HUES48 (cell line): ENCODE measurements around the gene DDX60.

ENCODE experiments used
- H3K27ac ChIP-seq: one replicate; pipeline ENCODE4 v1.7.0; 2013; ENCODE audit warnings: low read depth, low read length, inconsistent platforms
- H3K27me3 ChIP-seq: 2 replicates; pipeline ENCODE4 v1.6.1; 2013; ENCODE audit warnings: mild to moderate bottlenecking, low read length; ENCODE audit not compliant: control insufficient read depth, insufficient read depth
- H3K36me3 ChIP-seq: 2 replicates; pipeline ENCODE4 v1.6.1; 2013; ENCODE audit warnings: low read length; ENCODE audit not compliant: control insufficient read depth, insufficient read depth
- H3K4me1 ChIP-seq: 2 replicates; pipeline ENCODE4 v1.6.1; 2013; ENCODE audit warnings: mild to moderate bottlenecking, low read length; ENCODE audit not compliant: control insufficient read depth, insufficient read depth
- H3K4me3 ChIP-seq: 2 replicates; pipeline ENCODE4 v1.5.1; 2013; ENCODE audit warnings: mild to moderate bottlenecking, low read depth, low read length
- H3K9ac ChIP-seq: 2 replicates; pipeline ENCODE4 v1.6.1; 2013; ENCODE audit warnings: mild to moderate bottlenecking, low read depth, low read length, moderate library complexity
- H3K9me3 ChIP-seq: 2 replicates; pipeline ENCODE4 v1.6.1; 2013; ENCODE audit warnings: low read length; ENCODE audit not compliant: control insufficient read depth, insufficient read depth

Gene DDX60

DNA sequence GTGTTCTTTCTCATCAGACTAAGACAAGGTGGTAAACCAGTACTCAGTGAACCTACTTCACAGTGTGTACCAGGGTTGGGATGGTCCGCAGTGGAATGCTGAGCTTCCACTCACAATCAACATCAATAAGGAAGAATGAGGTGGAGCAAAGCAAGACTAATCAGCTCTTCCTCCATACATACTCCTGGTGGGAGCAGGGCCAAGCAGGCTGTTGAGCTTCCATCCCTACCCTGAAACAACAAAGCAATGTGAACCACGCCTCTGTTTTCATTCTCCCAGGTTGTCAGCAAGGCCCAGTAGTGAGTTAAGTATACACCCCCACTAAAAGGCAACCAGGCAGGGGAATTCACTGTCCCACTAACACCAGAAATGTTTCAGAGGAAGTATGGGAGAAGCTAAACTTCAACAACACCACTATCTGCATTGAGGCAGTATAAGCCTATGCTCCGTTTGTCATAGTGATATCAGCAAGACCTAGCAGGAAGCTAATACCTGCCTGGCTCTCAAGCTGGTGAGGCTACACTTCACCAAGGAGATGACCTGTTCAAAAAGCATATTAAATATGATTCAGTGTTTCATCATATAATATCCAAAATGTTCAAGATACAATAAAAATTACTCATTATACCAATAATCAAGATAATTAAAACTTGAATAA lies 109.5 kb downstream of the DDX60 start:
- Histone ChIP-seq H3K27me3 (no peaks in the 10 kb centered on the region), H3K9ac (no peak overlapping the region), H3K27ac (no peak overlapping the region), H3K4me3 (no peak overlapping the region), H3K36me3 (no peaks in the 10 kb centered on the region), H3K9me3 (peaks cover 17% of the 10 kb centered on the region), H3K4me1 (no peaks in the 10 kb centered on the region)

DNA sequence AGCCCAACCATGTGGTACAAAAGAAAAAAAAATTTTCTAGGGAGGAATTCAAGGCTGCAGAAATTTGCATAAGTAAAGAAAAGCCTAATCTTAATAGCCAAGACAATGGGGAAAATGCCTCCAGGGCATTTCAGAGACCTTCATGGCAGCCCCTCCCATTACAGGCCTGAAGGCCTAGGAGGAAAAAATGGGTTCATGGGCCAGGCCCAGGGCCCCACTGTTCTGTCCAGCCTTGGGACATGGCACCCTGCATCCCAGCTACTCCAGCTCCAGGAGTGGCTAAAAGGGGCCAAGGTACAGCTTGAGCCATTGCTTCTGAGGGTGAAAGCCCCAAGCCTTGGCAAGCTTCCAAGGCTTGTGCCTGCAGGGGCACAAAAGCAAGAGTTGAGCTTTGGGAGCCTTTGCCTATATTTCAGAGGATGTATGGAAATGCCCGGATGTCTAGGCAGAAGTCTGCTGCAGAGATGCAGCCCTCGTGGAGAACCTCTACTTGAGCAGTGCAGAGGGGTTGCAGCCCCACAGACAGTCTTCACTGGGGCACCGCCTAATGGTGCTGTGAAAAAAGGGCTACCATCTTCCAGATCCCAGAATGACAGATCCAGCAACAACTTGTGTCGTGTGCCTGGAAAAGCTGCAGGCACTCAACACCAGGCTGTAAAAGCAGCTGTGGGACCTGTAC lies 115.2 kb downstream of the DDX60 start:
- peaks cover 37% of the 10 kb centered on the region for H3K9me3 ChIP-seq
- no peaks in the 10 kb centered on the region for H3K36me3 ChIP-seq
- H3K27ac ChIP-seq, result no peak overlapping the region
- H3K27me3 ChIP-seq, result no peaks in the 10 kb centered on the region
- no peak overlapping the region for H3K9ac ChIP-seq
- H3K4me1 ChIP-seq, result no peaks in the 10 kb centered on the region
- no peak overlapping the region for H3K4me3 ChIP-seq

DNA sequence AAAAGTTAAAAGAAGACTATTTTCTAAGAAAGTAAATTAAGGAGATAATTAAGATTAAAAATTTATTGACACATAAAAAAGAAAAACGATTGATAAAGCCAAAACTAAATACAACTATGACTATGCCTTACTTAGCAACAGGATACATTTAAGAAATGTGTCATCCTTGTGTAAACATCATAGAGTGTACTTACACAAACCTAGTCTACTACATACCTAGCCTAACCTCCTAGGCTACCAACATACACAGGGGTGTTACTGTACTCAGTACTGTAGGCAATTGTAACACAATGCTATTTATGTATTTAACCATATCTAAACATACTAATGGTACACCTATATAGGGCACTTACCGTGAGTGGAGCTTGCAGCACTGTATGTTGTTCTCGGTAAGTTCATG lies 117.9 kb downstream of the DDX60 start:
- H3K36me3 ChIP-seq, result no peaks in the 10 kb centered on the region

DNA sequence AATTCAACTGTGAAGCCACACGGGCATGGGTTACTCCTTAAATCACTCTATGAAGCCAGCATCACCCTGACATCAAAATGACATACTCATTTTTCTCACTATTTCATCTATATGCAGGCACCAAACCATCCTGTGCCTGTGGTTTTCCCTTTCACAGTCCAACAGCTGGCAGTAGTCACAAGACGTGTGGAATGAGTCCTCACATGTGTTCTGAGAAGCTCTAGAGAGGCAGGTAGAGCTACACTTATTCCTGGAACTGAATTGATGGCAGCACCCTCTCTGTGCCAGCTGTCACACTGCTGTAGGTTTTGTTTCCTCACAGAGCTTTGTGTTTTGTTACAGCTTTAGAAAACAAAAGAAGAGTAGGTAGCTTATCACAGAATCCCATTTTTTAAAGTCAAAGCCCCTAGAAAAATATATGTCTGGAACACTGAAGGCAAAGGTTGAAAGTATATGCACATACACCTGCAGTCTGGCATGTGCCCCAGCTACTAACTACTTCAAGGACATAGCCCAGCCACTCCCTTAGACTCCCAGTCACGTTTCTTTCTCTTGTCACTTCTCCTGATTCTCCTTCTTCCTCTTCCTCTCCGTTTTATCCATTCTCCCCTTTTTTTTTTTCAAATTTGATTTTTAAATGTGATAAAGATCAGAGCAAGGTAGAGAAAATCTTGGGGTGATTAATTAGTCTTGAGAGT lies 119.1 kb downstream of the DDX60 start:
- no peaks in the 10 kb centered on the region for H3K27me3 ChIP-seq
- H3K9ac ChIP-seq, result no peak overlapping the region
- H3K4me3 ChIP-seq, result no peak overlapping the region
- H3K9me3 ChIP-seq, result peaks cover 23% of the 10 kb centered on the region
- H3K4me1 ChIP-seq, result no peaks in the 10 kb centered on the region
- H3K36me3 ChIP-seq, result no peaks in the 10 kb centered on the region
- H3K27ac ChIP-seq, result no peak overlapping the region

More for the DNA sequence above, 117.9 kb downstream of the DDX60 start:
- Histone ChIP-seq H3K4me3 (no peak overlapping the region), H3K9ac (no peak overlapping the region), H3K9me3 (peaks cover 33% of the 10 kb centered on the region), H3K27me3 (no peaks in the 10 kb centered on the region), H3K27ac (no peak overlapping the region), H3K4me1 (no peaks in the 10 kb centered on the region)

DNA sequence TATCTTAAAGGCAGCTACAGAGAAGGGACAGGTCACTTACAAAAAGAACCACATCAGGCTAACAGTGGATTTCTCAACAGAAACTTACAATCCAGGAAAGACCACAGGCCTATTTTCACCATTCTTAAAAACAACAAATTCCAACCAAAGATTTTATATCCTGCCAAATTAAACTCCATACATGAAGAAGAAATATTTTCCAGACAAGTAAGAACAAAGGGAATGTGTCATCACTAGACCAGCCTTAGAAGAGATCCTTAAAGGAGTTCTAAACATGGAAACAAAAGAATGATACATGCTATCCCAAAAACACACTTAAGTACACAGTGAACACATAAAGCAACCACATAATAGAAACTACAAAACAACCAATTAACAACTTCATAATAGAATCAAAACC lies 120.6 kb downstream of the DDX60 start:
- Histone ChIP-seq H3K9me3 (peaks cover 10% of the 10 kb centered on the region), H3K4me3 (no peak overlapping the region), H3K36me3 (no peaks in the 10 kb centered on the region), H3K4me1 (no peaks in the 10 kb centered on the region), H3K27me3 (no peaks in the 10 kb centered on the region), H3K27ac (no peak overlapping the region), H3K9ac (no peak overlapping the region)

DNA sequence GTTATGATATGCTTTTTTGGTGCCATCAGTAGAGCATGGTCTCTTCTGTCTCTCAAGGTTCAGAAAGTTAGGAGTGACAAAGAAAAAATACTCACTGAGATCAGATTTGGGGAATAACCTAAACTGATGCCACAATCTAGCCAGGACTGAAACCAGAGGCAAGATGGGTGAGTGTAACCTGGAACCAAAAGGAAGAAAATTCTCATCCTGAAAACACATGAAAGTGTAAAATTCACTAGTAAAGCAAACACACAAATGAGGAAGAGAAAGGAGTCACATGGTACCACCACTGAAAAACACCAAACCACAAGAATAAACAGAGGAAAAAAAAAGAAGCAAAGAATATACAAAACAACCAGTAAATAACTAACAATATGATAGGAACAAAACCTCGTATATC lies 129.8 kb downstream of the DDX60 start:
- Histone ChIP-seq H3K36me3 (no peaks in the 10 kb centered on the region), H3K4me1 (no peaks in the 10 kb centered on the region), H3K9me3 (no peaks in the 10 kb centered on the region), H3K9ac (no peak overlapping the region), H3K27me3 (no peaks in the 10 kb centered on the region), H3K27ac (no peak overlapping the region), H3K4me3 (no peak overlapping the region)

DNA sequence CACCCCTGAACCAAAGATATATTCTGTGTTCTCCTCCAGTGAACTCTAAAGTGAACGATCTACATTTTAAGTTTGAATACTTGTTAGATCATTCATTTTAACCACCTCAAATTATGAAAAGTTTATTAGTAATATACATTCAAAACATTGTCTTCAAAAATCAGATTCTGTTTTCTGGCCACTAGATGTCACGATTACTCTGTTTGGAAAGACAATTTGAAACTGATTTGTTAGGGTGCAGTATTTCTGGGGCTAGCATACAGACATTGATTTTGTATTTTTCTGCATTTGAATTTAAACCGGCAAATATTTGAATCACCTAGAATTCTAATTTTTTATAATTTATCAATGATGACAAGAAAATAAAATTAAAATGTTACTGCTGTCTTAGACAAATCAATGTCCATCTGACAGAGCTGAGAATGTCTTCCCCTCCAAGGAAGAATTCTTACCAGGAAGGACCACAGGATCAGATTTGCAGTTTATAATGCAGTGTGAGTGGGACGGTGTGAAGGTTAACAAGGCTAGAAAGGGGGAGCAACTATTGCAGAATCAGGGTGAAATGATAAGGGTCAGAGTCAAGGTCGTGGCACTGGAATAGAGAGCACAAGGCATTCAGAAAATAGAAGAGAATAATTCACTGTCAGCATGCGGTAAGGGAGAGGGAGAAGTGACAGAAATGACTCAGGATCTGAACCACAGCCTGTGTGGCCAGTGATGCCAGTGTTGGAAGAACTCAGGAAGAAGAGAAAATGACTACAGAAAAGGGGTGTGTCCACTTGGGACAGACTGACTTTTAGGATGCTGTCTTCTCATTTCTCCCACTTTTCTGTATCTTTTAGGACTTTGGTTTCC lies 134.6 kb downstream of the DDX60 start:
- Histone ChIP-seq H3K9ac (no peak overlapping the region), H3K27me3 (no peaks in the 10 kb centered on the region), H3K4me3 (no peak overlapping the region), H3K27ac (no peak overlapping the region), H3K9me3 (no peaks in the 10 kb centered on the region), H3K4me1 (no peaks in the 10 kb centered on the region), H3K36me3 (no peaks in the 10 kb centered on the region)

DNA sequence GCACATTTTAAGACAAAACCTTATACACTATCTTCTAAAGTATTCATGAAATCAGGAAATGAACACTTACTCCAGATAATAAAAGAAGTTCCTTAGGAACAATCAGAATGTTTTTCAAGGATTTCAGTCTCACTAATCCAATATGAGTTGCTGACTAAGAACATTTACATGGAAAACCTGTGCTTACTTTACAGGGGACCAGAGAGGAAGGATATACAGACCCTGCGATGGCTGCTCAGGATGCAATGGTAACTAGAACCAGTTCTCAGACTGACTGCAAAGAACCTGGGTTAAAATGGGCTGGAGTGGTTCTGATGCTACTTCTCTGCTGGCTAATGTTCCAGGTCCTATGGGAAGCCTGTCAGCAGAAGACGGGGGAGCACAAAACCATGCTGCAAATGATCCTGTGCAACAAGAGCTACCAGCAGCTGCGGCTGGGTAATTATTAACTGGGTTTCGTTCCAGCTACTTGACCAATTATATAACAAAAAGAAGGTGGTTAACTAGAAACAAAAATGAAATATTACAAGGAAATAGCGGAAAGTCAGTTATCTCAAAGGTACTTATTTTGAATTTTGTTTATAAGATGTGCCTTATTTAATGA lies 140.9 kb downstream of the DDX60 start:
- no peak overlapping the region for H3K27ac ChIP-seq
- H3K4me3 ChIP-seq, result no peak overlapping the region
- H3K9ac ChIP-seq, result no peak overlapping the region
- no peaks in the 10 kb centered on the region for H3K9me3 ChIP-seq
- H3K27me3 ChIP-seq, result no peaks in the 10 kb centered on the region
- no peaks in the 10 kb centered on the region for H3K36me3 ChIP-seq
- no peaks in the 10 kb centered on the region for H3K4me1 ChIP-seq

DNA sequence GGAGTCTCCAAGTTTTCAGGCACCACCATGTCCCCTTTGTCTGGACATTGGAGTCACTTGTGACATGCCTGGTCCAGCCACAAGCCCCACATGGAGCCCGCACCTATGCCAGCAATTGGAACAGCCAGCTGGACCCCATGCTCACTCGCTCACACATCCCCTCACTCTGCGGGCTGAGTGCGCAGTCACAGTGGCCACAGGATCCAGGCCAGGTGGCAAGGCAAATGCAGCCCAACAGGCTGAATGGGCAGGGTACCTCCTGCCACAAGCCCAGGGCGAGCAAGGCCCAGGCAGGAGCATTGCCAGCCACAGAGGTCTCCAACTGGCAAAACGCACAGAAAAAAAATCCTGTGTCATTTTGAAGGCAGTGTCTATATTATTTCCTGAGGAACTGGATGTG lies 144.2 kb downstream of the DDX60 start:
- H3K4me1 ChIP-seq, result peaks cover 10% of the 10 kb centered on the region; the same call in 1 of the 2 replicates
- no peaks in the 10 kb centered on the region for H3K27me3 ChIP-seq
- H3K36me3 ChIP-seq, result no peaks in the 10 kb centered on the region
- H3K27ac ChIP-seq, result no peak overlapping the region
- no peak overlapping the region for H3K9ac ChIP-seq
- H3K9me3 ChIP-seq, result no peaks in the 10 kb centered on the region
- H3K4me3 ChIP-seq, result no peak overlapping the region

DNA sequence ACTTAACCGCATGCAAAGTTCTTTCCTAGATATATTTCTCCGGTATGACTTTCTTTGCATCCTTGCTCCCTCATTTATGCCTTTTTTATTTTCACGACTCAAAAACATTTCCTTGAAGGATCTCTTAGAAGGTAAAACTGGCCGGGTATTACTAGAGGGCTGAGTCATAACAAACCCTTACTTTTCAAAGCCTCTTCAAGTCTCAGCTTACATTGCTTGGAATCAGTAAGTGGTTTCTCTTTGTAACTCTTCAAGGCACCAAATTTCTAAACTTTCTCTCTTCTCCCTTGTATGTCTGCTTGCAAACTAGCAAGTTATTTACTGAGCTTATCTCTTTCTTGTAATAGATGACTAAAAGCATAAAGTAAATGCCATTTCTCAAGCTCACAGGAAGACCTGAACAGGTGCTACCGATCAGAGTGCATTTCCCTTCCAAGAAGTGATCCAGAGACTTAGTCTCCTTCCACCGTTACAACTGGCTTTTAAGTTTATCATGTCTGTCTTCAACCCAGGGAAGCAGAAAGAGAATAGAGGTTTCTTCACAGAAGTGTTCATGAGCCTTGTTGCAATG lies 150.8 kb downstream of the DDX60 start:
- H3K27ac ChIP-seq, result no peak overlapping the region
- peaks cover 10% of the 10 kb centered on the region; the same call in 1 of the 2 replicates for H3K4me1 ChIP-seq
- H3K36me3 ChIP-seq, result no peaks in the 10 kb centered on the region
- no peaks in the 10 kb centered on the region for H3K9me3 ChIP-seq
- H3K9ac ChIP-seq, result no peak overlapping the region
- H3K4me3 ChIP-seq, result no peak overlapping the region
- H3K27me3 ChIP-seq, result no peaks in the 10 kb centered on the region
